K562 (cell line): Measurements from ENCODE around the gene TCF25. TPM values are rescaled to one million over a fixed set of nuclear protein-coding genes. Genes with fewer than 3 reads are reported as not detected.

Experiments used
- ADNP ChIP-seq: fragments of 200-800 bp; sonication (Bioruptor generic); IDR thresholded peaks from 2 replicates; pipeline ENCODE4 v1.6.1; 2016; ENCODE audit warnings: missing genetic modification characterization, missing compliant biosample characterization
- ATF6 ChIP-seq: sonication (generic); formaldehyde crosslinking; IDR thresholded peaks from 2 replicates; pipeline ENCODE4 v1.4.0; 2020; ENCODE audit warnings: mild to moderate bottlenecking, missing genetic modification reagents
- CHCHD3 ChIP-seq: fragments of 250-450 bp; sonication (Bioruptor Pico); IDR thresholded peaks from 2 replicates; pipeline ENCODE4 v2.1.2; 2022; ENCODE audit warnings: mild to moderate bottlenecking
- CTBP1 ChIP-seq: fragments of 450-650 bp; IDR thresholded peaks from 2 replicates; pipeline ENCODE4 v1.6.1; 2016; ENCODE audit warnings: borderline replicate concordance
- E2F3 ChIP-seq: fragments of 250-450 bp; sonication (Bioruptor Pico); IDR thresholded peaks from 2 replicates; pipeline ENCODE4 v1.4.0; 2020; ENCODE audit warnings: mild to moderate bottlenecking
- ELK1 ChIP-seq: sonication (generic); formaldehyde crosslinking; IDR thresholded peaks from 2 replicates; pipeline ENCODE4 v1.8.1; 2022; ENCODE audit warnings: missing genetic modification reagents
- MTA2 ChIP-seq: fragments of 450-650 bp; IDR thresholded peaks from 2 replicates; pipeline ENCODE4 v1.6.1; 2016; ENCODE audit warnings: low read depth
- NCOA4 ChIP-seq: fragments of 450-650 bp; IDR thresholded peaks from 2 replicates; pipeline ENCODE4 v1.6.1; 2018; ENCODE audit warnings: mild to moderate bottlenecking; ENCODE audit not compliant: partially characterized antibody
- POLR2A ChIP-seq: fragments of 450-650 bp; conservative IDR thresholded peaks from 2 replicates; pipeline ENCODE4 v1.6.1; 2016
- PTBP1 ChIP-seq: fragments of 200-400 bp; formaldehyde crosslinking; IDR thresholded peaks from 2 replicates; pipeline ENCODE4 v1.6.1; 2017; ENCODE audit warnings: low read depth, low read length
- RAD21 ChIP-seq, 2 experiments: fragments of 250-450 bp in 1 of 2; fragments of 450-650 bp in 1 of 2; sonication (Bioruptor Pico) in 1 of 2; formaldehyde crosslinking in 1 of 2; IDR thresholded peaks in 1 of 2; conservative IDR thresholded peaks in 1 of 2; 2 replicates each; pipeline versions ENCODE4 v1.4.0 to v1.8.0; 2020 to 2022; ENCODE audit warnings: mild to moderate bottlenecking in 2 of 2, moderate library complexity in 1 of 2
- ZBTB5 ChIP-seq: fragments of 450-650 bp; IDR thresholded peaks from 2 replicates; pipeline ENCODE4 v1.6.1; 2017; ENCODE audit warnings: antibody characterized with exemption
- ZFP30 ChIP-seq: fragments of 250-450 bp; sonication (Bioruptor Pico); IDR thresholded peaks from 2 replicates; pipeline ENCODE4 v1.8.0; 2022; ENCODE audit warnings: moderate library complexity, mild to moderate bottlenecking, inconsistent platforms, borderline replicate concordance
- ZNF124 ChIP-seq: sonication (generic); formaldehyde crosslinking; IDR thresholded peaks from 2 replicates; pipeline ENCODE4 v1.8.1; 2022; ENCODE audit warnings: missing genetic modification reagents
- ZNF224 ChIP-seq: sonication (generic); formaldehyde crosslinking; IDR thresholded peaks from 2 replicates; pipeline ENCODE4 v1.8.0; 2022; ENCODE audit warnings: mild to moderate bottlenecking, missing genetic modification reagents
- ZNF780A ChIP-seq: fragments of 250-450 bp; sonication (Bioruptor Pico); IDR thresholded peaks from 2 replicates; pipeline ENCODE4 v1.5.0; 2021; ENCODE audit warnings: mild to moderate bottlenecking
- polyA plus RNA-seq, 8 experiments: library from polyadenylated mRNA; depleted of rRNA in 4 of 8; stranded (reverse) in 5 of 8; unstranded in 3 of 8; fragments of >200 nt; fragmentation: Nextera tagmentation in 2 of 8; fragmentation: Illumina TruSeq in 1 of 8; extraction: Ambion mirVana in 2 of 8; extraction: Trizol in 1 of 8; gene quantifications; 2 replicates each; pipeline versions ENCODE4 v1.2.1 to v1.2.3, GENCODE V29; 2011 to 2014; ENCODE audit warnings: inconsistent platforms in 1 of 8, missing spikeins in 1 of 8
- total RNA-seq, 7 experiments: library from RNA; depleted of rRNA in 6 of 7; stranded (reverse); fragments of >200 nt in 6 of 7; fragmentation: Illumina TruSeq in 2 of 7; extraction: Trizol in 2 of 7; gene quantifications; 2 replicates each; pipeline versions ENCODE4 v1.2.1 to v1.2.3, GENCODE V29; 2011 to 2021; ENCODE audit warnings: low replicate concordance in 1 of 7
- TF ChIP-seq, protein P1 (sequence below), 2 experiments: fragments of 450-650 bp; IDR thresholded peaks; 2 replicates each; pipeline ENCODE4 v1.6.1; 2018; ENCODE audit warnings: mild to moderate bottlenecking in 2 of 2, low read depth in 1 of 2; ENCODE audit not compliant: partially characterized antibody in 2 of 2
- TF ChIP-seq, protein P2 (sequence below): IDR thresholded peaks from 2 replicates; pipeline ENCODE4 v1.6.1; 2014; ENCODE audit warnings: antibody characterized with exemption

TCF25 gene
- total and polyA plus RNA-seq, 9 of the 15 experiments (the other 6 are each of a cell fraction or from before 2014, with no cell fraction given): 9.0 to 154 (median 83.8) TPM

DNA sequence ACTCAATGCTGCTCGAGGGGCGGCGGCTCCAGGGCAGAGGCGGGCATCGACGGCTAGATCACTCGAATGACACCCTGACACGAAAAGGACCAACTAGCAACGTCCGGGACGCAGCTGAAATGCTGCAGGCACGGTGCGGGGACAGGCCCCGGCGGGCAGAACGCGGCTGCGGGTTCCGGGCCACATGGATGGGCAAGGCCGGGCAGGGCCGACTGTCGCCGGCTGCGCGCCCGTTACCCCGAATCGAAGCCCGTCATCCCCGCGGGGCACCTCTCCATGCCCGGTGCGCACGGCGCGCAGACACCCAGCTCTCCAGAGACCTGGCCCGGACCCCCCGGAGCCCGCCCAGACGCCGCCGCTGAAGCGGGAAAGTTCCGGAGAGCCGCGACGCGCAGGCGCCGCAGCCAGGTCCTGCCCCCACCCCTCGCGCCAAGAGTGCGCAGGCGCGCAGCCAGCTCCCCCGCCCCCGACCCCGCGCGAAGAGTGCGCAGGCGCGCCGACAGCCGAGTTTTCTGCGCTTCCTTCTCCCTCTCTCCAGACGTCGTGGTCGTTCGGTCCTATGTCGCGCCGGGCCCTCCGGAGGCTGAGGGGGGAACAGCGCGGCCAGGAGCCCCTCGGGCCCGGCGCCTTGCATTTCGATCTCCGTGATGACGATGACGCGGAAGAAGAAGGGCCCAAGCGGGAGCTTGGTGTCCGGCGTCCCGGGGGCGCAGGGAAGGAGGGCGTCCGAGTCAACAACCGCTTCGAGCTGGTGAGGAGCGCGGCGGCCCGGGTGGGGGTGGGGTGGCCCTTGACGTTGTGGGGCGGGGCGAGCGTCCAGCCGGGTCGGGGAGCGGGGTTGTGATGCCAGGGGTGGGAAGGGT, at the start of gene TCF25 (continued):
- TF ChIP-seq ADNP (tag): no peak
- TF ChIP-seq ZNF124 (CRISPR knock-in tag): no peak
- TF ChIP-seq, protein P1, sequence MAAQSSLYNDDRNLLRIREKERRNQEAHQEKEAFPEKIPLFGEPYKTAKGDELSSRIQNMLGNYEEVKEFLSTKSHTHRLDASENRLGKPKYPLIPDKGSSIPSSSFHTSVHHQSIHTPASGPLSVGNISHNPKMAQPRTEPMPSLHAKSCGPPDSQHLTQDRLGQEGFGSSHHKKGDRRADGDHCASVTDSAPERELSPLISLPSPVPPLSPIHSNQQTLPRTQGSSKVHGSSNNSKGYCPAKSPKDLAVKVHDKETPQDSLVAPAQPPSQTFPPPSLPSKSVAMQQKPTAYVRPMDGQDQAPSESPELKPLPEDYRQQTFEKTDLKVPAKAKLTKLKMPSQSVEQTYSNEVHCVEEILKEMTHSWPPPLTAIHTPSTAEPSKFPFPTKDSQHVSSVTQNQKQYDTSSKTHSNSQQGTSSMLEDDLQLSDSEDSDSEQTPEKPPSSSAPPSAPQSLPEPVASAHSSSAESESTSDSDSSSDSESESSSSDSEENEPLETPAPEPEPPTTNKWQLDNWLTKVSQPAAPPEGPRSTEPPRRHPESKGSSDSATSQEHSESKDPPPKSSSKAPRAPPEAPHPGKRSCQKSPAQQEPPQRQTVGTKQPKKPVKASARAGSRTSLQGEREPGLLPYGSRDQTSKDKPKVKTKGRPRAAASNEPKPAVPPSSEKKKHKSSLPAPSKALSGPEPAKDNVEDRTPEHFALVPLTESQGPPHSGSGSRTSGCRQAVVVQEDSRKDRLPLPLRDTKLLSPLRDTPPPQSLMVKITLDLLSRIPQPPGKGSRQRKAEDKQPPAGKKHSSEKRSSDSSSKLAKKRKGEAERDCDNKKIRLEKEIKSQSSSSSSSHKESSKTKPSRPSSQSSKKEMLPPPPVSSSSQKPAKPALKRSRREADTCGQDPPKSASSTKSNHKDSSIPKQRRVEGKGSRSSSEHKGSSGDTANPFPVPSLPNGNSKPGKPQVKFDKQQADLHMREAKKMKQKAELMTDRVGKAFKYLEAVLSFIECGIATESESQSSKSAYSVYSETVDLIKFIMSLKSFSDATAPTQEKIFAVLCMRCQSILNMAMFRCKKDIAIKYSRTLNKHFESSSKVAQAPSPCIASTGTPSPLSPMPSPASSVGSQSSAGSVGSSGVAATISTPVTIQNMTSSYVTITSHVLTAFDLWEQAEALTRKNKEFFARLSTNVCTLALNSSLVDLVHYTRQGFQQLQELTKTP (IDR thresholded peaks at IDR 0.05; ENCODE audit: low read depth in 1 of 2, partially characterized antibody in 2 of 2): no peak
- peak; percentile 97 for TF ChIP-seq POLR2A
- TF ChIP-seq ZNF224 (CRISPR knock-in tag): no peak
- no peak for TF ChIP-seq CHCHD3 (CRISPR knock-in tag)
- TF ChIP-seq ATF6 (CRISPR knock-in tag): no peak
- no peak for TF ChIP-seq ZNF780A (CRISPR knock-in tag)
- no peak for TF ChIP-seq PTBP1
- TF ChIP-seq ELK1 (CRISPR knock-in tag): no peak
- TF ChIP-seq CTBP1: no peak
- no peak for TF ChIP-seq RAD21 (CRISPR knock-in tag; conservative IDR thresholded peaks at IDR 0.05 in 1 of 2, IDR thresholded peaks at IDR 0.05 in 1 of 2)
- TF ChIP-seq ZFP30 (CRISPR knock-in tag): no peak
- TF ChIP-seq, protein P2, sequence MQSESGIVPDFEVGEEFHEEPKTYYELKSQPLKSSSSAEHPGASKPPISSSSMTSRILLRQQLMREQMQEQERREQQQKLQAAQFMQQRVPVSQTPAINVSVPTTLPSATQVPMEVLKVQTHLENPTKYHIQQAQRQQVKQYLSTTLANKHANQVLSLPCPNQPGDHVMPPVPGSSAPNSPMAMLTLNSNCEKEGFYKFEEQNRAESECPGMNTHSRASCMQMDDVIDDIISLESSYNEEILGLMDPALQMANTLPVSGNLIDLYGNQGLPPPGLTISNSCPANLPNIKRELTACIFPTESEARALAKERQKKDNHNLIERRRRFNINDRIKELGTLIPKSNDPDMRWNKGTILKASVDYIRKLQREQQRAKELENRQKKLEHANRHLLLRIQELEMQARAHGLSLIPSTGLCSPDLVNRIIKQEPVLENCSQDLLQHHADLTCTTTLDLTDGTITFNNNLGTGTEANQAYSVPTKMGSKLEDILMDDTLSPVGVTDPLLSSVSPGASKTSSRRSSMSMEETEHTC: no peak
- no peak for TF ChIP-seq NCOA4
- peak; percentile 95 for TF ChIP-seq E2F3 (CRISPR knock-in tag)
- no peak for TF ChIP-seq ZBTB5
- TF ChIP-seq MTA2: no peak
